ENCODE results near the gene LAT. TPM values are rescaled to one million over a fixed set of nuclear protein-coding genes. Genes with fewer than 3 reads are reported as not detected.

LAT gene
- total RNA-seq, 4 donors from 2014 or later, result 0.88 to 9.0 (median 3.3) TPM

- DNase-seq (ENCODE audit: low spot score in 2 of 2), result no peak
- intact Hi-C loops (cut with DNase I; ENCODE audit: low total_unique reads), result no loop called here
- no peak overlapping the region for H3K4me3 ChIP-seq (ENCODE audit: low read depth, poor library complexity, severe bottlenecking)
- 70 to 71% methylated on average over 14 of the region's 14 CpGs for WGBS, 2 donors
- TF ChIP-seq POLR2A (IDR thresholded peaks at IDR 0.05) (no peak), CTCF (IDR thresholded peaks at IDR 0.05) (no peak)
Observed at GRCh38 chr16:29009050-29009837, 24.4 kb downstream of the LAT start.

- DNase-seq (ENCODE audit: low spot score in 2 of 2), result no peak
- intact Hi-C loops (cut with DNase I; ENCODE audit: low total_unique reads), result no loop called here
- H3K4me3 ChIP-seq (ENCODE audit: low read depth, poor library complexity, severe bottlenecking), result no peak overlapping the region
- TF ChIP-seq CTCF (IDR thresholded peaks at IDR 0.05), result no peak
- no peak for TF ChIP-seq POLR2A (IDR thresholded peaks at IDR 0.05)
- WGBS, 2 donors, result 80 to 93% methylated on average over 2 of the region's 2 CpGs
Observed at GRCh38 chr16:29009838-29010166, 24.9 kb downstream of the LAT start.

- no peak overlapping the region for H3K4me3 ChIP-seq (ENCODE audit: low read depth, poor library complexity, severe bottlenecking)
- WGBS, 2 donors, result 73 to 84% methylated on average over 8 of the region's 8 CpGs
- intact Hi-C loops (cut with DNase I; ENCODE audit: low total_unique reads), result no loop called here
- TF ChIP-seq CTCF (IDR thresholded peaks at IDR 0.05), result no peak
- no peak for TF ChIP-seq POLR2A (IDR thresholded peaks at IDR 0.05)
- no peak for DNase-seq (ENCODE audit: low spot score in 2 of 2)
Observed at GRCh38 chr16:29011112-29011511, 26.3 kb downstream of the LAT start.

- TF ChIP-seq CTCF (IDR thresholded peaks at IDR 0.05), result no peak
- TF ChIP-seq POLR2A (IDR thresholded peaks at IDR 0.05), result no peak
- no peak for DNase-seq (ENCODE audit: low spot score in 2 of 2)
- H3K4me3 ChIP-seq (ENCODE audit: low read depth, poor library complexity, severe bottlenecking), result no peak overlapping the region
- 77 to 86% methylated on average over 4 of the region's 4 CpGs for WGBS, 2 donors
- intact Hi-C loops (cut with DNase I; ENCODE audit: low total_unique reads), result no loop called here
Observed at GRCh38 chr16:29011851-29012250, 27.0 kb downstream of the LAT start.

GRCh38 chr16:29012913-29013553 lies 28.2 kb downstream of the LAT start:
- H3K4me3 ChIP-seq (ENCODE audit: low read depth, poor library complexity, severe bottlenecking), result no peak overlapping the region
- no peak for DNase-seq (ENCODE audit: low spot score in 2 of 2)
- no peak for TF ChIP-seq CTCF (IDR thresholded peaks at IDR 0.05)
- TF ChIP-seq POLR2A (IDR thresholded peaks at IDR 0.05), result no peak
- 35 to 41% methylated on average over 9 of the region's 9 CpGs for WGBS, 2 donors
- intact Hi-C loops (cut with DNase I; ENCODE audit: low total_unique reads), result no loop called here

Measured in lower leg skin (tissue), 4 donors.